Activated CD8-positive, alpha-beta memory T cell treated with anti-CD3 and anti-CD28 coated beads, Interleukin-2, amount 50 U/mL, for 48 hours (primary cell): ENCODE measurements around the gene GLE1.
"Not testable (repeated sequence)": the region's sequence is repeated elsewhere in the genome, so short reads cannot be mapped to it uniquely, and the experiment has no call there.

ENCODE experiments used
- DNase-seq: peaks from one replicate; pipeline ENCODE4 v3.0.0-alpha.2; 2020

Gene GLE1

GRCh38 chr9:128497824-128498610 is 6.5 kb upstream of the GLE1 start:
- no peak for DNase-seq

GRCh38 chr9:128498911-128499310 is 5.6 kb upstream of the GLE1 start:
- no peak for DNase-seq

DNA sequence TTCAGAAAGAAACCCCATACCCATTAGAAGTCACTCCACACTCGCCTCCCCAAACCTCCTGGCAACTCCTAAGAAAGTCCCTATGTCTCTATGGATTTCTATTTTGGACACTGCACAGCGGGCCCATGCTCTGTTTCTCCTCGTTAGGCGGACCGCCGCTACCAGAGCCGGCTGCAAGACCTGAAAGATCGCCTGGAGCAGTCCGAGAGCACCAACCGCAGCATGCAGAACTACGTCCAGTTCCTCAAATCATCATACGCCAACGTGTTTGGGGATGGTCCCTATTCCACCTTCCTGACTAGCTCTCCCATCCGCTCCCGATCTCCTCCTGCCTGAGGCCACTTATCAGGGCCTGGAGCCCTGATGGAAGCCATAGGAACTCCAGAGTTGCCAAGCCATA is 4.6 kb upstream of the GLE1 start:
- DNase-seq = no peak

DNA sequence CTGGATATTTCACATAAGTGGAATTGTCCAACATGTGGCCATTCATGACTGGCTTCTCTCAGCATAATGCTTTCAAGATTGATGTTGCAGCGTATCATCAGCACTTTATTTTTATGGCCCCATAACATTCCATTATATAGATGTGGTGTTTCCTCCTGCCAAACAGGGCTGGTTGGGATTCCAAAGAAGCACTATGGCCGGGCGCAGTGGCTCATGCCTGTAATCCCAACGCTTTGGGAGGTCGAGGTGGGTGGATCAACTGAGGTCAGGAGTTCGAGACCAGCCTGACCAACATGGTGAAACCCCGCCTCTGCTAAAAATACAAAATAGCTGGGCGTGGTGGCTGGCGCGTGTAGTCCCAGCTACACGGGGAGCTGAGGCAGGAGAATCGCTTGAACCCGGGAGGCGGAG is 1.1 kb upstream of the GLE1 start:
- DNase-seq = not testable (repeated sequence)

- DNase-seq = no peak
These were observed 649 bp upstream of the GLE1 start for GRCh38 chr9:128503870-128504269.

DNA sequence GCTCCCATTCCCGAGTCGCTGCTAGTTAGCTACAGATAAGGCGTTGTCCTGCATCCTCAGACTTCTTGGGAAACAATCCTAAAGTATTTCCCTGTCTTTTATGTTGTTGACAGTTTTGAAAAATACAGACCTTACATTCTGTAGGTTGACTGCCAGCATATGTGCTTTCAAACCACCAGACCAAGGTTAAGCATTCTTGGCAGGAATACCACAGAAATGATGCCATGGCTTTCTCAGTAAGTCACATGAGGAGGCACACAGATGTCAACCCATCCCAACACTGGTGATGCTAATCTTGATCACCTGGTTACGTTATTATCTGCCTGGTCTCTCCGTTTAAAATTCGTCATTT is 871 bp downstream of the GLE1 start:
- no peak for DNase-seq

- DNase-seq = not testable (repeated sequence)
These were observed 1.4 kb downstream of the GLE1 start for GRCh38 chr9:128505906-128506305.

- DNase-seq = no peak
These were observed 8.3 kb downstream of the GLE1 start for GRCh38 chr9:128512820-128513219.

- DNase-seq = no peak
These were observed 17.4 kb downstream of the GLE1 start for GRCh38 chr9:128521956-128522355.

DNA sequence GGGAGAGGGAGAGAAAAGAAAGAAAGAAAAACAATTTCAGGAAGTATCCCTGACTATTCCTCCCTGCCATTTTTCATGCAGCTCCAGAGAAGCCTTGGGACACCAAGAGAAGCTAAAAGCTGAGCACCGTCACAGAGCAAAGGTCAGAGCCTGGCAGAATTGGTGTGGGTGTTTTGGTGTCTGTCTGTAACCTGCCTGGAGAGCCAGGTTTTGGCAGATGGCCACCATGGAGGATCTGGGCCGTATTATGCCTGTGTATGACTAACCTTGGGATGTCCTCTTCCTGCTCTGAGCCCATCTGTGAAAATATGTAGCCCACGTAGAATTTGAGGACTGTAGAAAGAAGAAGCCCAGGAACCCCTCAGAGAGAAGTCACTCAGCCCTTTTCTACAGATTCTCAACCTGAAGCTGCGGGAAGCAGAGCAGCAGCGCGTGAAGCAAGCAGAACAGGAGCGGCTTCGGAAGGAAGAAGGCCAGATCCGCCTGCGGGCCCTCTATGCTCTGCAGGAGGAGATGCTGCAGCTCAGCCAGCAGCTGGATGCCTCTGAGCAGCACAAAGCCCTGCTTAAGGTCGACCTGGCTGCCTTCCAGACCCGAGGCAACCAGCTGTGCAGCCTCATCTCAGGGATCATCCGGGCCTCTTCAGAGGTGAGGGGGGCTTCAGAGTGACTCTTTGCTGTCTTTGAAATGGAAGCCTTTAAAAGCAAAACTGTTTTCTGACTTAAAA is 18.8 kb downstream of the GLE1 start:
- DNase-seq = no peak

GRCh38 chr9:128526720-128527119 is 22.2 kb downstream of the GLE1 start:
- DNase-seq = no peak

- no peak for DNase-seq
These were observed 24.1 kb downstream of the GLE1 start for GRCh38 chr9:128528445-128529160.

DNA sequence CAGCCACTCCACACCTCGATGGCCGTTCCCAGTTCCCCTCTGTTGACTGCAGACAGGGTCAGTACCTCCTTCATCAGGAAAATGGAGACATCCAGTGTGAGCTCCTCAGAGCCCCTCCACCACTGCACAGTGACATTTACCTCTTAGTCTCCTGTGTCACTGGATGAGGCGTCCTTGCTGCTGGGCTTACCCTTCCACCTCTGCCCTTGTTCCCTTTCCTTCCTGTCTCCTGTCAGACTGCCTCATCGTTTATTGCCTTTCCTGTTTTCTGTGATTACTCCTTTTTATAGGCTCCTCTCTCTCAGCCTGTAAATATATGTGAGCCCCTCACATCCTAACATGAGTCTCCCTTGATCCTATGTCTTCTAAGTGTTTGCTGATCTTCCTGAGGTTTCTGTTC is 24.7 kb downstream of the GLE1 start:
- no peak for DNase-seq

DNA sequence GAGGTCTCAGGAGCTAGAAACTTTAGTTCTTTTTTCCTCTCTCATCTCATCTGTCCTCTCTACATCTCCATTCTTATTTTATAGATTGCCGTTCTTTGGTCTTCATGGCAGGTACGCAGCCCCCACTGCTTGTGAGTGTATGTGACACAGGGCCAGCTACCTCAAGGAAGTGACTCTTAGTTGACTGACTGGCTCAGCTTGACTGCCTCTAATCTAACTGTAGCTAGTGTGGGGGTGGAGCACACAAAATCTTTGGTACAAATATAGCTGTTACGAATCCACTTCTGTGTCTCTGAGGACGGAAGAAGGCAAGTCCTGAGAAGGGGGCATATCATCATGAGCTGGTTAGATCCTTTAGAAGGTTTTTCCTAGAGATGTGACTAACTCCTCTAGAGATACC is 28.1 kb downstream of the GLE1 start:
- DNase-seq = no peak

GRCh38 chr9:128540634-128541360 is 36.3 kb downstream of the GLE1 start:
- no peak for DNase-seq

DNA sequence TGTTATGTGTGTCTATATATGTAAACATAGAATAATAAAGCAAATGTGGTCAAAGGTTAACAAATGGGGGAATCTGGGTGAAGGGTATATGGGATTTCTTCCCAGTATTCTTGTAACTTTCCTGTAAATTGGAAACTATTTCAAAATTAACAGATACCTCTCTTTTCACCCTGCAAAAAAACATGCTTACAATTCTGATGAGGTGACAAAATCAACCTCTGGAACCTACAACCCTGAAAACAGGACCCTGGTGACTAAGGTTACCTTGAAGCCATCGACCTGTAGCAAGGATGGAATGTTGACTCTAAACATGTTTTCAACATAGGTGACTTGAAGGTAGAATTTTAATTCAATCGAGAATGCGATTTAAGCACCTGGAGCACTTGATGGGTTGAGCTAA is 42.0 kb downstream of the GLE1 start:
- no peak for DNase-seq

DNA sequence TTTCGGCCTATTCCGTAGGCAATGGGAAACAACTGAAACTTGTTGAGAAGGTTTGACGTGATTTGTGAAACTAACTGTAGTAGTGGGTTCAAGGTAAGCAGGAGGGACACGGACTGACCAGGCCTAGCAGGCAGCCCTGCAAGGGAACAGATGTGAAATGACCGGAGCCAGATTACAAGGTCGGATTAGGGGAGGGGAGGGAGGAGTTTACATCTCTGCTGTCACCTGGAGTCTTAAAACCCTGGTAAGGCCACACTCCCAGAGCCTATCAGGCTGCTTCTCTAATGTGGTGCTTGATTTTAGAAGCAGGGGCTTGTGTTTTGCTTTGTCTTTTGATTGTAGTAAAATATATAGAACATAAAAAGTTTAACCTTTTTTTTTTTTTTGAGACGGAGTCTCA is 44.4 kb downstream of the GLE1 start:
- no peak for DNase-seq

GRCh38 chr9:128550226-128550625 is 45.7 kb downstream of the GLE1 start:
- peak; percentile 60 for DNase-seq

DNA sequence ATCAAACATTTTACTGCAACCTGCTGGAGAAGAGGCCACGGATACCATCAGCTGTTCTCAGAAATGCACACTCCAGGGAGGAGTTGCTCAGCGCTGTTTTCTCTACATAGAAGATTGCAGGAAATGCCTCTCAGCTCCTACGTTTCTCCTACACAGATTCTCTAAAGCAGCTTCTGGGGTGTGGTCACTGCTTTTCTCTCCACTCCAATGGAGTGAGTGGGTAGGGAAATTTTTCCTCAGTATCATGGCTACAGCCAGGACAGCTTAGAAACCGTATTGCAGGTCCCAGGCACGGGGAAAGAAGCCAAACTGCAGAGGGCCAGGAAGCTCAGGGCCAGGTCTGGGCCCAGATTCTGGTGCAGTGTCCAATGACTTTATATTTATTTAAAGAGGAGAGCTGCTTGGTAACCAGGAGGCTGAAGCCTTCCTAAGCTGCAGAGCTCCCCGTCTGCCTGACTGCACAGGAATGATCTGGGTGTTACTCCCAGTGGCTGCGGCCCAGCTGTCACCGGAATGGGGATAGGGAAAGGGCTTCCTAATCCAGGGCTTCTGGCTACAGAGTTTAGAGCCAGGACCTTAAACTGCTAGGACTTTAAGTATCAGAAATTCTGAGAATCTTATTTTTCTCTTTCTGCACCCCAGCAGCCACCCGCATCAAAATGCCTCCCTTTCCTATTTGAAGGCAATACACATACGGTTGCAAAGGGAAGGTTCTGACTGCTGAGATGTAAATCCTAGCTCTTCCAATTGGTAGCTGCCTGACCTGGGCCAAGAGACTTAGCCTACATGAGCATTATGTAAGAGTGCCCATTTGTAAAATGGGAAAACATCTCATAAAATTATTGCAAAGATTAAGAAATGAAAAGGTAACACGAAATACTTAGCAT is 46.5 kb downstream of the GLE1 start:
- no peak for DNase-seq

DNA sequence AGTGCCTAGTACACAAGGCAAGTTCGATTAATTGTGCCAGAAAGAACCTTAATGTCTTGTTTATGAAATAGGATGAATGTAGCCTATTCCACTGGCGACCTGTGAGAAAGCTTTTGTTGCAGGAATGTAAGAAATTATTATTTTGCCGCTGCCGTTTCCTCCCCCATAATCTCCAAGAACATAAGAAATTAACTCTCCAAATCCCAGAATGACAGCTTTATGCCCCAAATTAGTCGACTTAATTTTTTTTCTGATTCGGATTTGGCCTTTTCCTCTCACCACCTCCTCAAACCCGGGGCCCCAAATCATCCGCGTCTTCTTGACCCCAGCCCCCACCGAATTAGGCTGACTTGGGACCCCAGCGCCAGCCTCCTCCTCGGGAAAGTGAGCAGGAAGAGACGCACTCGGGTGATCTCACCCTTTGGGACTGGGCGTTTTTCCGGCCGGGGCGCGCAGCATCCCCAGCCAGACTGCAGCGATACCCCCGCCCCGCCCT is 47.2 kb downstream of the GLE1 start:
- no peak for DNase-seq

DNA sequence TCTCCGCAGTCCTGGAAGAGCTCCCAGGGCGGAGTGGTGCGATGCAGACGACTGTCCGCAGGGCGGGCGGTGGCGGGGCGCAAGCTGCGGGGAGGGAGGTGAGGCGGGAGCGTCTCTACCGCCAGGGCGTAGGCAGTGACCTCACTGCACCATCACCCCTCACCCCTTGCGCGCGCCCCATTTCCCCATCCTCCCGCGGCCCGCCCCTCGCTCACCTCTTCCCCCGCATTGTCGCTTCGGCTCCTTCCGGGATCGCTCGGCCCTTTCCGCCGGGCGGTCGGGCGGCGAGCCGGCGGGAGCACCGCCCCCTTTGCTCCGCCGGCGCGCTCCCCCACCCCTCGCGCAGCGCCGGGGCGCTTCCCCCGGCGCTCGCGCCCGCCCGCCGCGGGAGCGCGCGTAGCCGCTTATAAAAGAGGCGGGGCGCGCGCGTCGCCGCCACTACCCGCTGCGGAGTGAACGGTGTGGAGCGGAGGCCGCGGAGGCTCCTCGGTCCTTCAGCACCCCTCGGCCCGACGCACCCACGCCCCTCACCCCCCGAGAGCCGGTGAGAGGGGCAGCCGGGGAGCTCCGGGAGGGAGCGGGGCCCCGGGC is 47.7 kb downstream of the GLE1 start, which contains the start of gene SPTAN1:
TSS of gene SPTAN1 (plus strand) at position 435 of the 591 bp plus-strand sequence. CDS start 14,154 bp downstream, outside the sequence.
- peak; percentile 95 for DNase-seq
